HG02885 (cell line): ENCODE results near the gene PAPOLA.

ENCODE experiments used
- ATAC-seq: cut with Tn5 transposase; IDR thresholded peaks from one replicate; pipeline ENCODE4 v1.9.1; 2021; ENCODE audit warnings: mild to moderate bottlenecking; ENCODE audit not compliant: unreplicated experiment, poor library complexity

PAPOLA gene

DNA sequence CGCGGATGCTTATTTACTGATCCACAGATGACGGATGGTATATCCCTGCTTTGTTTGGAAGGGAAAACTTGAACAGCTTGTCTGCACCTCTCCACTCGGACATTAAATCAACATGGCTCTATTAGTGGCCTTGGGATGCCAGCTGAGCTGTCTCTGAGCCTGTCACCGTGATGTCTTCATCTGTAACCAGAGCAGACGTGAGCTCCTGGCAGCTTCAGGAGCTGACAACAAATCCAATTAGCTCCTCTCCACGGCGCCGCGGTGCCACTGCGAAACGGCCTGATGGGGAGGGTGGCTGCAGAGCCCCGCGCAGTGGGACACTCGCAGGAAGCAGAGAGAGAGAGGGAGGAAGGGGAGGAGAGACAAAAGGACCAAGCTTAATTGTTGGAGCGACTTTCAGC lies 112.3 kb downstream of the PAPOLA start:
- ATAC-seq, result no peak

DNA sequence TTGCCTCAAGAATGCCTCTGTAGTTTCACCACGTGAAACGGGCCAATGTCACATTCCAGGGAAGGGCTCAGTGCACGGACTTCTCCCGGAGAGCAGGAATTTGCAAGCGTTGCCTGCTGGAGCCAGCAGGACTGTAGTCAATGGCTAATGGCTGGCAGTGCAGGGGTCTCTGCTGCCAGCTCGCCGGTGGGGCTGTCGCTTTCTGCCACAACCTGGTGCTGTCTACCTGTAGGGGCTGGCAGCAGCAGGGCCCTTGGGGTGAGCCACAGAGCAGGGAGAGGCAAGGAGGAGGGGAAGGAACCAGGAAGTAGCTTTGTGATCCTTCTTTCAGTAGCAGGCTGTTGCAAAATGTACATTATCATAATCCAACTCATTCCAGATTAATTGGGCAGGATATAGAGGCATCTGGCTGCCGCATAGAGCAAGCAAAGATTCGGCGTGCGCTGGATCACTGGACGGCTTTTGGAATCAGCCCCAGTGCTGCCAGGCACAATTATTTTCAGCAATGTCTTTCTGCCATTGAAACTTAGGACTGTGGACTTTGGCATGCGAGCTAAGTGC lies 114.1 kb downstream of the PAPOLA start:
- ATAC-seq, result no peak
